ENCODE results near the gene SRR.

SRR gene

GRCh38 chr17:2371183-2372130 is 67.7 kb downstream of the SRR start:
- H2AFZ ChIP-seq (ENCODE audit: low read length, unreplicated experiment), result no peak overlapping the region
- no peaks in the 10 kb centered on the region for H3K4me1 ChIP-seq (ENCODE audit: control insufficient read depth, insufficient read depth, low read length, unreplicated experiment)
- no peaks in the 10 kb centered on the region for H3K79me2 ChIP-seq (ENCODE audit: control insufficient read depth, insufficient read depth, low read length, unreplicated experiment)
- no peaks in the 10 kb centered on the region for H3K36me3 ChIP-seq (ENCODE audit: insufficient read depth, low read length)
- H3K4me3 ChIP-seq (ENCODE audit: low read depth, low read length), result no peak overlapping the region
- no peak overlapping the region for H3K27ac ChIP-seq (ENCODE audit: low read depth, low read length)
- H3K27me3 ChIP-seq (ENCODE audit: insufficient read depth, low read length), result no peaks in the 10 kb centered on the region

GRCh38 chr17:2372180-2372579 is 68.4 kb downstream of the SRR start:
- Histone ChIP-seq H3K4me1 (ENCODE audit: control insufficient read depth, insufficient read depth, low read length, unreplicated experiment) (no peaks in the 10 kb centered on the region), H3K79me2 (ENCODE audit: control insufficient read depth, insufficient read depth, low read length, unreplicated experiment) (no peaks in the 10 kb centered on the region), H2AFZ (ENCODE audit: low read length, unreplicated experiment) (no peak overlapping the region), H3K27ac (ENCODE audit: low read depth, low read length) (no peak overlapping the region), H3K4me3 (ENCODE audit: low read depth, low read length) (no peak overlapping the region), H3K36me3 (ENCODE audit: insufficient read depth, low read length) (no peaks in the 10 kb centered on the region), H3K27me3 (ENCODE audit: insufficient read depth, low read length) (no peaks in the 10 kb centered on the region)

- Histone ChIP-seq H3K4me1 (ENCODE audit: control insufficient read depth, insufficient read depth, low read length, unreplicated experiment) (no peaks in the 10 kb centered on the region), H3K4me3 (ENCODE audit: low read depth, low read length) (no peak overlapping the region), H3K27ac (ENCODE audit: low read depth, low read length) (no peak overlapping the region), H2AFZ (ENCODE audit: low read length, unreplicated experiment) (no peak overlapping the region), H3K36me3 (ENCODE audit: insufficient read depth, low read length) (no peaks in the 10 kb centered on the region), H3K79me2 (ENCODE audit: control insufficient read depth, insufficient read depth, low read length, unreplicated experiment) (no peaks in the 10 kb centered on the region), H3K27me3 (ENCODE audit: insufficient read depth, low read length) (no peaks in the 10 kb centered on the region)
Observed at GRCh38 chr17:2372681-2373080, 68.9 kb downstream of the SRR start.

- Histone ChIP-seq H3K79me2 (ENCODE audit: control insufficient read depth, insufficient read depth, low read length, unreplicated experiment) (no peaks in the 10 kb centered on the region), H3K4me3 (ENCODE audit: low read depth, low read length) (no peak overlapping the region), H3K27me3 (ENCODE audit: insufficient read depth, low read length) (no peaks in the 10 kb centered on the region), H3K4me1 (ENCODE audit: control insufficient read depth, insufficient read depth, low read length, unreplicated experiment) (no peaks in the 10 kb centered on the region), H3K27ac (ENCODE audit: low read depth, low read length) (no peak overlapping the region), H3K36me3 (ENCODE audit: insufficient read depth, low read length) (no peaks in the 10 kb centered on the region), H2AFZ (ENCODE audit: low read length, unreplicated experiment) (no peak overlapping the region)
Observed at GRCh38 chr17:2373179-2373578, 69.4 kb downstream of the SRR start.

Measured in ACC112 (cell line).